Thyroid gland (tissue), 4 donors: ENCODE data around the gene RASSF7. TPM values are rescaled to one million over a fixed set of nuclear protein-coding genes. Genes with fewer than 3 reads are reported as not detected.

Experiments
- DNase-seq, 2 donors: peaks; one replicate each; pipeline ENCODE4 v3.0.0-alpha.2; 2019
- H3K27ac ChIP-seq, 3 donors: fragments of 200-600 bp; sonication (generic); 1 replicate in 2 of 3; 2 replicates in 1 of 3; pipeline ENCODE4 v1.5.1; 2016 to 2019; ENCODE audit warnings: mild to moderate bottlenecking in 1 of 3, moderate library complexity in 1 of 3
- H3K27me3 ChIP-seq: fragments of 200-600 bp; sonication (generic); one replicate; pipeline ENCODE4 v1.5.1; 2019
- H3K36me3 ChIP-seq, 2 donors: fragments of 200-600 bp; sonication (generic); one replicate each; pipeline ENCODE4 v1.5.1; 2016 to 2019
- H3K4me1 ChIP-seq, 2 donors: fragments of 200-600 bp; sonication (generic); one replicate each; pipeline ENCODE4 v1.5.1; 2017 to 2019
- H3K4me3 ChIP-seq, 3 donors: fragments of 200-600 bp; sonication (generic); replicated peaks in 1 of 3; 1 replicate in 2 of 3; 2 replicates in 1 of 3; pipeline ENCODE4 v1.5.1; 2016; ENCODE audit warnings: mild to moderate bottlenecking in 1 of 3
- H3K9me3 ChIP-seq: fragments of 200-600 bp; sonication (generic); one replicate; pipeline ENCODE4 v1.5.1; 2017
- POLR2A ChIP-seq, 2 donors: fragments of 450-650 bp; IDR thresholded peaks; one replicate each; pipeline ENCODE4 v1.6.1; 2017; ENCODE audit warnings: antibody characterized with exemption in 2 of 2, mild to moderate bottlenecking in 2 of 2, moderate library complexity in 1 of 2
- WGBS, 2 donors: methylation state at CpG; one replicate each; pipeline ENCODE4 v1.1.5; 2017; 5-methylcytosine and 5-hydroxymethylcytosine counted together
- intact Hi-C: fragments of 100-400 bp; cut with DNase I; formaldehyde crosslinking; loops from one replicate; pipeline ENCODE4 v1.15.1; 2023
- total RNA-seq, 4 donors: library from RNA; depleted of rRNA; stranded (reverse); fragments of >200 nt; gene quantifications; one replicate each; pipeline ENCODE4 v1.2.3, GENCODE V29; 2016
- TF ChIP-seq, protein P1 (sequence below), 6 experiments: fragments of 200-600 bp in 3 of 6; fragments of 450-650 bp in 3 of 6; sonication (generic) in 3 of 6; IDR thresholded peaks; one replicate each; pipeline ENCODE4 v1.5.1; 2016 to 2019; ENCODE audit warnings: antibody characterized with exemption in 6 of 6, mild to moderate bottlenecking in 2 of 6, inconsistent platforms in 1 of 6, moderate library complexity in 1 of 6

The RASSF7 gene
- total RNA-seq, 4 donors from 2014 or later: 18.6 to 60.0 (median 24.8) TPM

- H3K27ac ChIP-seq: no peak overlapping the region
- H3K27me3 ChIP-seq: no peaks in the 10 kb centered on the region
- peak overlapping the region in 1 of 3 donors; percentile 37 for H3K4me3 ChIP-seq
- TF ChIP-seq, protein P1, sequence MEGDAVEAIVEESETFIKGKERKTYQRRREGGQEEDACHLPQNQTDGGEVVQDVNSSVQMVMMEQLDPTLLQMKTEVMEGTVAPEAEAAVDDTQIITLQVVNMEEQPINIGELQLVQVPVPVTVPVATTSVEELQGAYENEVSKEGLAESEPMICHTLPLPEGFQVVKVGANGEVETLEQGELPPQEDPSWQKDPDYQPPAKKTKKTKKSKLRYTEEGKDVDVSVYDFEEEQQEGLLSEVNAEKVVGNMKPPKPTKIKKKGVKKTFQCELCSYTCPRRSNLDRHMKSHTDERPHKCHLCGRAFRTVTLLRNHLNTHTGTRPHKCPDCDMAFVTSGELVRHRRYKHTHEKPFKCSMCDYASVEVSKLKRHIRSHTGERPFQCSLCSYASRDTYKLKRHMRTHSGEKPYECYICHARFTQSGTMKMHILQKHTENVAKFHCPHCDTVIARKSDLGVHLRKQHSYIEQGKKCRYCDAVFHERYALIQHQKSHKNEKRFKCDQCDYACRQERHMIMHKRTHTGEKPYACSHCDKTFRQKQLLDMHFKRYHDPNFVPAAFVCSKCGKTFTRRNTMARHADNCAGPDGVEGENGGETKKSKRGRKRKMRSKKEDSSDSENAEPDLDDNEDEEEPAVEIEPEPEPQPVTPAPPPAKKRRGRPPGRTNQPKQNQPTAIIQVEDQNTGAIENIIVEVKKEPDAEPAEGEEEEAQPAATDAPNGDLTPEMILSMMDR (IDR thresholded peaks at IDR 0.05): no peak
- TF ChIP-seq POLR2A (IDR thresholded peaks at IDR 0.05): no peak
- H3K36me3 ChIP-seq: no peaks in the 10 kb centered on the region
- WGBS, 2 donors: 33 to 36% methylated on average over 3 to 4 of the region's 104 CpGs
- peak; percentile 39 to 40 for DNase-seq
- H3K4me1 ChIP-seq: peaks cover 20 to 33% of the 10 kb centered on the region in 2 donors
- H3K9me3 ChIP-seq: no peaks in the 10 kb centered on the region
- intact Hi-C loops: no loop called here
Measured at GRCh38 chr11:555780-556661, 4.7 kb upstream of the RASSF7 start.

DNA sequence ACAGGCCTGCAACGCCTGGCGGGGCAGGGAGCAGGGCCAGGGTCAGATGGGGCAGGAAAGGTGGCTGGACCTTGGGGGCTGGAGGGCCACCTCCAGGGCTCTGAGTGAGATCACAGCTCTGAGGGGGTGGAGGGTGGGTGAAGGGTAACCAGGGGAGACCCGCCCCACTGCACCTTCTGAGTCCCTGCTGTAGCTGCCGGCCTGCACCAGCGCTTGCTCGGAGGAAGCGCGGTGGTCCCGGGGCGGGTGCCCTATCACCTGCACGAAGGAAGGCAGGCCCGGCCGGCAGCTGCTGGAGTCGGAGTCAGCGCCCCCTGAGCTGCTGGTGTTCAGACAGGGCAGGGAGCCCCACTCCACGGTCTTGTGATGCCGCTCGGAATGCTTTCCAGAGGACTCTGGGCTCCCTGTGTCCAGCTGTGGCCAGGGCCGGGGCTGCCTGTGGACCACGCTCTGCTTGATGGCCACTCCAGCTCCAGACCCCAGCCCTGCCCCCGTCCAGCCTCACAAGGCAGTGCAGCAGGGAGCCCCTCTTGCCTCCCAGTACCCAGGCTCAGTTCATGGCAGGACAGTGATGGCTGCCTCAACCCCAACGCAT lies 4.0 kb upstream of the RASSF7 start:
- Histone ChIP-seq H3K9me3 (no peaks in the 10 kb centered on the region), H3K4me3 (no peak overlapping the region), H3K4me1 (peaks cover 25 to 38% of the 10 kb centered on the region in 2 donors), H3K36me3 (no peaks in the 10 kb centered on the region), H3K27ac (no peak overlapping the region), H3K27me3 (no peaks in the 10 kb centered on the region)
- intact Hi-C loops: no loop called here
- 78 to 93% methylated on average over 10 to 11 of the region's 22 CpGs for WGBS, 2 donors
- TF ChIP-seq POLR2A (IDR thresholded peaks at IDR 0.05): no peak
- TF ChIP-seq, protein P1 (IDR thresholded peaks at IDR 0.05): no peak
- DNase-seq: no peak

GRCh38 chr11:557328-558132 lies 3.2 kb upstream of the RASSF7 start:
- 91 to 92% methylated on average over 13 to 16 of the region's 24 CpGs for WGBS, 2 donors
- Histone ChIP-seq H3K36me3 (no peaks in the 10 kb centered on the region), H3K9me3 (no peaks in the 10 kb centered on the region), H3K4me3 (no peak overlapping the region), H3K27ac (no peak overlapping the region), H3K4me1 (peaks cover 26 to 42% of the 10 kb centered on the region in 2 donors), H3K27me3 (no peaks in the 10 kb centered on the region)
- intact Hi-C loops: no loop called here
- no peak for DNase-seq
- TF ChIP-seq POLR2A (IDR thresholded peaks at IDR 0.05): no peak
- TF ChIP-seq, protein P1 (IDR thresholded peaks at IDR 0.05): no peak

- no peaks in the 10 kb centered on the region for H3K27me3 ChIP-seq
- H3K27ac ChIP-seq: no peak overlapping the region
- no peaks in the 10 kb centered on the region for H3K36me3 ChIP-seq
- intact Hi-C loops: no loop called here
- no peak overlapping the region for H3K4me3 ChIP-seq
- DNase-seq: no peak
- no peaks in the 10 kb centered on the region for H3K9me3 ChIP-seq
- H3K4me1 ChIP-seq: peaks cover 26 to 42% of the 10 kb centered on the region in 2 donors
- WGBS, 2 donors: 86 to 94% methylated on average over 13 to 15 of the region's 20 CpGs
- TF ChIP-seq, protein P1 (IDR thresholded peaks at IDR 0.05): no peak
- no peak for TF ChIP-seq POLR2A (IDR thresholded peaks at IDR 0.05)
Measured at GRCh38 chr11:558503-558902, 2.3 kb upstream of the RASSF7 start.
